ENCODE measurements around the gene VCP.

GRCh38 chr9:35042891-35043545 is 29.4 kb downstream of the VCP start:
- TF ChIP-seq, protein P1, sequence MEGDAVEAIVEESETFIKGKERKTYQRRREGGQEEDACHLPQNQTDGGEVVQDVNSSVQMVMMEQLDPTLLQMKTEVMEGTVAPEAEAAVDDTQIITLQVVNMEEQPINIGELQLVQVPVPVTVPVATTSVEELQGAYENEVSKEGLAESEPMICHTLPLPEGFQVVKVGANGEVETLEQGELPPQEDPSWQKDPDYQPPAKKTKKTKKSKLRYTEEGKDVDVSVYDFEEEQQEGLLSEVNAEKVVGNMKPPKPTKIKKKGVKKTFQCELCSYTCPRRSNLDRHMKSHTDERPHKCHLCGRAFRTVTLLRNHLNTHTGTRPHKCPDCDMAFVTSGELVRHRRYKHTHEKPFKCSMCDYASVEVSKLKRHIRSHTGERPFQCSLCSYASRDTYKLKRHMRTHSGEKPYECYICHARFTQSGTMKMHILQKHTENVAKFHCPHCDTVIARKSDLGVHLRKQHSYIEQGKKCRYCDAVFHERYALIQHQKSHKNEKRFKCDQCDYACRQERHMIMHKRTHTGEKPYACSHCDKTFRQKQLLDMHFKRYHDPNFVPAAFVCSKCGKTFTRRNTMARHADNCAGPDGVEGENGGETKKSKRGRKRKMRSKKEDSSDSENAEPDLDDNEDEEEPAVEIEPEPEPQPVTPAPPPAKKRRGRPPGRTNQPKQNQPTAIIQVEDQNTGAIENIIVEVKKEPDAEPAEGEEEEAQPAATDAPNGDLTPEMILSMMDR (IDR thresholded peaks at IDR 0.05 in 4 of 5, conservative IDR thresholded peaks at IDR 0.05 in 1 of 5): no peak
- no peak for TF ChIP-seq POLR2A (IDR thresholded peaks at IDR 0.05)

Data from gastrocnemius medialis (tissue), 4 donors.